ENCODE data around the gene TMPRSS4. TPM values are rescaled to one million over a fixed set of nuclear protein-coding genes. Genes with fewer than 3 reads are reported as not detected.

TMPRSS4 gene
- total RNA-seq, 1 experiment from 2014 or later = not detected

- Histone ChIP-seq H3K9me3 (ENCODE audit: control insufficient read depth, low read depth, low read length) (no peaks in the 10 kb centered on the region), H3K14ac (ENCODE audit: insufficient read depth, low read length) (no peak overlapping the region; the same call in 1 of the 2 replicates), H3T11ph (ENCODE audit: low read length) (no peak overlapping the region), H4K5ac (ENCODE audit: insufficient read length, low read depth, low read length) (no peak overlapping the region), H2BK5ac (ENCODE audit: insufficient read length, low read length) (no peak overlapping the region), H3K4me2 (ENCODE audit: insufficient read depth, insufficient read length, low read length) (no peak overlapping the region), H3K56ac (ENCODE audit: insufficient read length, low read depth, low read length) (no peak overlapping the region), H3K9ac (ENCODE audit: extremely low read depth, insufficient read length, low read length) (no peak overlapping the region), H3K23me2 (ENCODE audit: insufficient read length, low read depth, low read length, poor library complexity, severe bottlenecking) (no peaks in the 10 kb centered on the region), H3K27ac (ENCODE audit: insufficient read length, low read depth, low read length) (no peak overlapping the region), H3K4me1 (ENCODE audit: insufficient read depth, low read length) (no peaks in the 10 kb centered on the region), H4K91ac (ENCODE audit: insufficient read length, low read depth, low read length) (no peak overlapping the region), H3K27me3 (ENCODE audit: insufficient read depth, low read length) (no peaks in the 10 kb centered on the region), H2BK15ac (ENCODE audit: low read depth, low read length) (no peak overlapping the region), H2AFZ (ENCODE audit: low read length) (no peak overlapping the region), H4K20me1 (ENCODE audit: control insufficient read depth, insufficient read depth, insufficient read length) (no peaks in the 10 kb centered on the region), H2BK120ac (ENCODE audit: low read depth, low read length, poor library complexity, severe bottlenecking) (no peak overlapping the region), H4K8ac (replicated peaks; ENCODE audit: insufficient read length, low read depth, low read length) (no peak overlapping the region), H3K79me2 (ENCODE audit: insufficient read depth, low read length) (no peaks in the 10 kb centered on the region), H2AK5ac (ENCODE audit: insufficient read length, low read length) (no peak overlapping the region), H3K79me1 (ENCODE audit: insufficient read depth, low read depth, low read length, poor library complexity, severe bottlenecking) (no peaks in the 10 kb centered on the region), H3K23ac (ENCODE audit: insufficient read length, low read depth, low read length) (no peak overlapping the region), H2BK12ac (ENCODE audit: insufficient read length, low read depth, low read length) (no peak overlapping the region), H2BK20ac (ENCODE audit: low read depth, low read length, poor library complexity, severe bottlenecking) (no peak overlapping the region), H3K18ac (ENCODE audit: insufficient read length, low read depth, low read length) (no peak overlapping the region), H3K4ac (ENCODE audit: low read depth, low read length) (no peak overlapping the region)
- no peak overlapping the region for H3K4me3 Mint-ChIP-seq
- WGBS (ENCODE audit: extremely low coverage, insufficient read length, low lambda C conversion rate) = no CpG with 5 or more reads among the region's 7 CpGs
- no peak for DNase-seq
- peaks cover 17% of the 10 kb centered on the region for H3K27me3 Mint-ChIP-seq (ENCODE audit: low read depth)
- TF ChIP-seq CTCF (conservative IDR thresholded peaks at IDR 0.05) = no peak
- peaks cover 2 to 9% of the 10 kb centered on the region in 2 experiments; a peak in 3 of 4 replicates for H3K4me1 Mint-ChIP-seq
- H3K9me3 Mint-ChIP-seq = no peaks in the 10 kb centered on the region
- no peak overlapping the region; a peak in 1 of 7 replicates for H3K27ac Mint-ChIP-seq
- no peaks in the 10 kb centered on the region for H3K36me3 Mint-ChIP-seq (ENCODE audit: insufficient read depth in 1 of 3, low read depth in 3 of 3)
These were observed 20.9 kb upstream of the TMPRSS4 start for GRCh38 chr11:118055966-118056365.
